Spleen (tissue), 11 donors: ENCODE results near the gene CELA2B. TPM values are rescaled to one million over a fixed set of nuclear protein-coding genes. Genes with fewer than 3 reads are reported as not detected.
"Not testable (repeated sequence)": the region's sequence is repeated elsewhere in the genome, so short reads cannot be mapped to it uniquely, and the experiment has no call there.

Experiments
- DNase-seq: peaks from one replicate; pipeline ENCODE4 v3.0.0-alpha.2; 2020
- H3K27ac ChIP-seq, 8 donors: fragments of 200-600 bp; sonication (generic) in 7 of 8; 1 replicate in 4 of 8; 2 replicates in 4 of 8; pipeline versions ENCODE4 v1.5.0 to v1.8.0; 2016 to 2021; ENCODE audit warnings: inconsistent platforms in 4 of 8, mild to moderate bottlenecking in 4 of 8, moderate library complexity in 1 of 8
- H3K27me3 ChIP-seq, 7 donors: fragments of 200-600 bp; sonication (generic) in 6 of 7; replicated peaks in 1 of 7; 1 replicate in 4 of 7; 2 replicates in 3 of 7; pipeline versions ENCODE4 v1.5.0 to v1.8.0; 2016 to 2021; ENCODE audit warnings: inconsistent platforms in 3 of 7, mild to moderate bottlenecking in 1 of 7
- H3K36me3 ChIP-seq, 6 donors: fragments of 200-600 bp; sonication (generic) in 5 of 6; 1 replicate in 4 of 6; 2 replicates in 2 of 6; pipeline versions ENCODE4 v1.5.0 to v1.8.0; 2016 to 2021; ENCODE audit warnings: inconsistent platforms in 2 of 6
- H3K4me1 ChIP-seq, 6 donors: fragments of 200-600 bp; sonication (generic) in 5 of 6; 1 replicate in 3 of 6; 2 replicates in 3 of 6; pipeline versions ENCODE4 v1.5.0 to v1.8.0; 2016 to 2021; ENCODE audit warnings: inconsistent platforms in 3 of 6
- H3K4me3 ChIP-seq, 8 donors: fragments of 200-600 bp; sonication (generic) in 7 of 8; 1 replicate in 4 of 8; 2 replicates in 4 of 8; pipeline versions ENCODE4 v1.5.0 to v1.8.0; 2016 to 2021; ENCODE audit warnings: inconsistent platforms in 4 of 8, mild to moderate bottlenecking in 4 of 8, moderate library complexity in 2 of 8
- H3K9me3 ChIP-seq, 8 donors: fragments of 200-600 bp; sonication (generic) in 7 of 8; 1 replicate in 4 of 8; 2 replicates in 4 of 8; pipeline versions ENCODE4 v1.5.0 to v1.8.0; 2016 to 2021; ENCODE audit warnings: inconsistent platforms in 4 of 8
- CTCF ChIP-seq, 11 experiments: fragments of 200-600 bp in 7 of 11; fragments of 450-650 bp in 4 of 11; sonication (generic) in 4 of 11; IDR thresholded peaks in 8 of 11; conservative IDR thresholded peaks in 3 of 11; 1 replicate in 7 of 11; 2 replicates in 4 of 11; pipeline versions ENCODE4 v1.4.0 to v1.8.0; 2016 to 2021; ENCODE audit warnings: antibody characterized with exemption in 11 of 11, inconsistent platforms in 4 of 11, mild to moderate bottlenecking in 1 of 11
- POLR2A ChIP-seq, 3 donors: fragments of 450-650 bp; IDR thresholded peaks; one replicate each; pipeline ENCODE4 v1.5.1; 2017; ENCODE audit warnings: antibody characterized with exemption in 3 of 3, mild to moderate bottlenecking in 1 of 3
- POLR2AphosphoS5 ChIP-seq, 3 donors: sonication (generic); formaldehyde crosslinking; IDR thresholded peaks; one replicate each; pipeline ENCODE4 v1.5.1; 2017; ENCODE audit warnings: antibody characterized with exemption in 3 of 3
- WGBS, 5 donors: extraction: QIAGEN DNeasy Blood & Tissue Kit in 3 of 5; methylation state at CpG; one replicate each; pipeline versions ENCODE4 v1.1.5 to v1.1.7; 2013 to 2018; 5-methylcytosine and 5-hydroxymethylcytosine counted together
- intact Hi-C: fragments of 100-400 bp; cut with DNase I; formaldehyde crosslinking; loops from one replicate; pipeline ENCODE4 v1.15.0; 2023; ENCODE audit warnings: low total_unique reads
- polyA plus RNA-seq, 3 donors: library from polyadenylated mRNA; stranded (reverse); fragments of 200-250 nt; gene quantifications; one replicate each; pipeline ENCODE4 v1.2.1, GENCODE V29; 2013
- total RNA-seq, 7 donors: library from RNA; depleted of rRNA in 3 of 7; stranded (reverse); fragments of >200 nt in 3 of 7; fragmentation: NEBNext Ultra II Directional in 4 of 7; extraction: Animal tissue kit (Norgen Biotek cat#: 25700) in 4 of 7; gene quantifications; one replicate each; pipeline versions ENCODE4 v1.1.0 to v1.2.1, GENCODE V29; 2016 to 2021
- donor health status: healthy with polysubstance abuse.
- donor health status: DM: no; HTN: no; CAD: no; lungs with moderate emphysema.
- donor health status: DM: no; HTN: no; CAD: no.
- donor health status: Bipolar disorder and iron deficiency.
- donor health status: healthy.
- donor health status: DM: no; HTN: no; CAD: no.
- donor health status: DM: yes; HTN: yes; CAD: no.

CELA2B gene
- total and polyA plus RNA-seq, 10 donors = 0.14 TPM; not detected in 9

- 79 to 90% (median 83%) methylated on average over 12 to 13 of the region's 13 CpGs for WGBS, 5 donors
- TF ChIP-seq POLR2AphosphoS5 (IDR thresholded peaks at IDR 0.05) = no peak
- no peak for TF ChIP-seq CTCF (IDR thresholded peaks at IDR 0.05 in 8 of 11, conservative IDR thresholded peaks at IDR 0.05 in 3 of 11)
- TF ChIP-seq POLR2A (IDR thresholded peaks at IDR 0.05) = no peak
- no peak overlapping the region for H3K4me3 ChIP-seq
- no peak overlapping the region for H3K27ac ChIP-seq
- no peaks in the 10 kb centered on the region for H3K27me3 ChIP-seq
- H3K4me1 ChIP-seq = peaks cover 0 to 5% (median 0%) of the 10 kb centered on the region in 6 donors
- peaks cover 0 to 64% (median 25%) of the 10 kb centered on the region in 6 donors for H3K36me3 ChIP-seq
- DNase-seq = no peak
- intact Hi-C loops = no loop called here
- H3K9me3 ChIP-seq = no peaks in the 10 kb centered on the region
Measured at GRCh38 chr1:15489052-15489736, 13.3 kb downstream of the CELA2B start.

- H3K27ac ChIP-seq, H3K4me1 ChIP-seq, H3K9me3 ChIP-seq, intact Hi-C loops, H3K27me3 ChIP-seq, DNase-seq, H3K4me3 ChIP-seq: not testable (repeated sequence)
- 68 to 80% (median 72%) methylated on average over 4 of the region's 4 CpGs for WGBS, 5 donors
- peaks cover 3 to 75% (median 35%) of the 10 kb centered on the region in 6 donors for H3K36me3 ChIP-seq
Measured at GRCh38 chr1:15491010-15491409, 15.1 kb downstream of the CELA2B start.

- Histone ChIP-seq H3K4me3 (no peak overlapping the region), H3K27ac (no peak overlapping the region), H3K9me3 (peaks cover 0 to 1% (median 0%) of the 10 kb centered on the region in 8 donors), H3K27me3 (no peaks in the 10 kb centered on the region), H3K36me3 (peaks cover 3 to 74% (median 38%) of the 10 kb centered on the region in 6 donors), H3K4me1 (peaks cover 0 to 5% (median 0%) of the 10 kb centered on the region in 6 donors)
- no peak for DNase-seq
- WGBS, 5 donors = 61 to 79% (median 77%) methylated on average over 4 to 5 of the region's 5 CpGs
- TF ChIP-seq CTCF (IDR thresholded peaks at IDR 0.05 in 8 of 11, conservative IDR thresholded peaks at IDR 0.05 in 3 of 11) (no peak), POLR2AphosphoS5 (IDR thresholded peaks at IDR 0.05) (peak in 1 of 3 donors; percentile 17)
- intact Hi-C loops = no loop called here
Measured at GRCh38 chr1:15492596-15492995, 16.7 kb downstream of the CELA2B start.

- 75 to 95% (median 91%) methylated on average over 7 to 9 of the region's 9 CpGs for WGBS, 5 donors
- no peak for DNase-seq
- intact Hi-C loops = no loop called here
- no peaks in the 10 kb centered on the region for H3K27me3 ChIP-seq
- no peak overlapping the region for H3K27ac ChIP-seq
- peaks cover 0 to 5% (median 0%) of the 10 kb centered on the region in 6 donors for H3K4me1 ChIP-seq
- TF ChIP-seq POLR2A (IDR thresholded peaks at IDR 0.05) (no peak), CTCF (IDR thresholded peaks at IDR 0.05 in 8 of 11, conservative IDR thresholded peaks at IDR 0.05 in 3 of 11) (no peak), POLR2AphosphoS5 (IDR thresholded peaks at IDR 0.05) (no peak)
- peaks cover 0 to 5% (median 0%) of the 10 kb centered on the region in 8 donors for H3K9me3 ChIP-seq
- peaks cover 3 to 85% (median 38%) of the 10 kb centered on the region in 6 donors for H3K36me3 ChIP-seq
- H3K4me3 ChIP-seq = no peak overlapping the region
Measured at GRCh38 chr1:15493869-15494390, 18.0 kb downstream of the CELA2B start.
